ENCODE measurements around the gene LBX2.

LBX2 gene

DNA sequence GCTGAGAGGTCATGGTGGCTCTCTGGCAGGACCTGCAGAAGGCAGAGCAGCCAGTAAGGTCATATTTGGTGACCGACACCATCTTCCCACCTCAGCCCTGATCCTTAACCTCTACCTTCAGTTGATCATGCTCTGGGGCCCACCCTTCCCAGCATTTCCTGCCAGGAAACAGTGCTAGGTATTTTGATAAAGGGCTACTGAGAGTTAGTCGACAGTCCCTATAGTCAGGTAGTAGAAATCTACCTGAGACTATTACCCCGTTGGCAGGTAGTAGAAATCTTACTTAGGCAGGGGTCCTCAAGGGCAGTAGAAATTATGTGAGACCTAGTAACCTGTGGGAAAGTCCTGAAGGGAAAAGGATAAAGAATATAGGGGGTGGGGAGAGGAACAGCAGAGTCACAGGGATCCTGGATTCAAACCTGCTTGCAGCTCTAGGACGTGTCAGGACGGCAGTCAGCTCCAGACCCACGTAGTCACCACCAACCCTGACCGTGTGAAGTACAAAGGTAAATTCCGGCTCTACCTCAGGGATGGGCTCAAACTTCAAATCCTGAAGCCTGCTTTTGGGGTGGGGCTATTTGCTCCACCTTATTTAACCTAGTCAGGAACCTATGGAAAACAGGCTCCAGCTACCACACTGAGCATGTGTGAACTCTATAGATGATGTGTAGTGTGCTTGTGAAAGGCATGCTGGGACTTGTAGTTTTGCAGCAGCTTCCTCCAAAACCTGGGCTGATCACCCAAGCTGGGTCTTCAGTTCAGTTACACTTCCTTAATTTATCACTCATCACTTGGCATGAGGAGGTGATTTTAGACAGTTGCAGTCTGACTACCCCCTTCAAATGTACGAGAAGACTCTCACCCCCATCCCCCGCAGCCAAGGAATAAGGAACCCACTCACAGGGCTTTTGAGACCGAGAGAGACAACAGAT is 26.6 kb upstream of the LBX2 start, which contains the start of gene DQX1:
DQX1 (minus strand) TSS at position 515 of the 932 bp plus-strand sequence; CDS start at position 13, 502 bp downstream.
- DNase-seq: no peak

DNA sequence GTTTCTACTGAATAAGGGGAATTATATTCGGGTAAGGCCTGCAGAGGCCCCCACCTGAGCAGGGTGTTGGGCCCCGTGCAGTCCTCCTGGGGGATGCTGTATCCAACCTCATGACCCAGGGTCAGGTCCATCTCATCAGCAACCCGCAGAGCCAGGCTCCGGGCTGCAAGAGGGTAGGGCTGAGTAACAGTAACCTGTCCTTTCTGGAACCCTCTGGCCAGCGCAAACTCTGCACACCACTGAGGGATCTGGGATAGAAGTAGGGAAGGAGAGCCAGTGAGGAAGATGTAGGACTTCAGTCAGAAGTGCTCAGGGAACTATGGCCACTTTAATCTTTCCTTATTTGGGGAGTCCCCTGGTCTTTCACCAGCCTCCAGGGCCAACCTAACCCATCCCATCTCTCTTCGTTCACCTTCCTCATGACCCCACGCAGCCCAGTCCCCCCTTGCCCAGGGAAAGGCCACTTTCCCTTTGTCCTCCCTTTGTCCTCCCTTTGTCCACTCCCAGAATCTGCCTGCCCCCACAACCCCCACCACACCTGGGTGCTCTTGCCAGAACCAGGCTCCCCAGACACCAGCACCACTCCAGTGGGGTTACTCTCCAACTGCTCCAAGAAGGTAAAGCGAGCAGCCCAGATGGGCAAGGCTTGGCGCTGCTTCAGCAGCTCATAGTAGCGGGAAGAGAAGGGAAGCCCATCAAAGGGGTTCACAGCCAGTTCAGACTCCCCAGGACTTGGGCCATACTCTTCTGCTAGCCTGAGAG is 25.7 kb upstream of the LBX2 start:
- DNase-seq: no peak

DNA sequence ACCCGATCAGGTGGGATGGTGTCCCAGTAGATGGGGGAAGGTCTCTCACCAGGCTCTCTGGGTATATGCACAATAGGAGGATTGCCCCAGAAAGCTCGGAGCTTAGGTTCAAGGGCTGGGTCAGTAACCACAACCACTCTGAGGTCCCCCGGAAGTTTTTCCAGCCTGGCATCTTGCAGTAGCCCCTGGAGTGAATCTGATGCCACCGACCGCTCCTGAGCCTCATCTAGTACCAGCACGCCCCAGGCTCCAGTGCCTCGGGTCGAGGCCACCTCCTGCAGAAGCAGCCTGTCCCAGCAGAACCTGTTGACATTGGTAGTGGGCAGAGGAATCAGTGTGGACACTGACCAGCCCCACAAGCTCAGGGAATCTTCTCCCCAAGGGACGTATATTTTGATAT is 24.6 kb upstream of the LBX2 start:
- DNase-seq: no peak

DNA sequence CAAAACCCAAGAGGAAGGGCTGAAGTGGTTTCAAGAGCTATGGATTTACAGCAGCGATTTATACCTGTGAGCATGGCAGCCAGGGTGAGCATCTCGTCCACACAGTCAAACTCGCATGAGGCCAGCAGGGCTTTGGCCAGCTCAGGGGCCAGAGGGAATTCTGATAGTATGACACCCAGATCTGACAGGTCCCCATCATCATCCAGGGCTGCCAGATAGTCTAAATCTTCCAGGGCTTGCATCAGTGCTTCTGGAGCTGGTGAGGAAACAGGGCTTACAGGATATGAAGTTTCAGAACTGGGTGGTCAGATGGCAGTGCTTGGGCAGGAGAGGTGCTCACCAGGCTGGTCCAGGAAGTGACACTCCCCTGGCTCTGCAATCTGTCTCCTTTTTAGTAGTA is 23.1 kb upstream of the LBX2 start:
- DNase-seq: no peak

DNA sequence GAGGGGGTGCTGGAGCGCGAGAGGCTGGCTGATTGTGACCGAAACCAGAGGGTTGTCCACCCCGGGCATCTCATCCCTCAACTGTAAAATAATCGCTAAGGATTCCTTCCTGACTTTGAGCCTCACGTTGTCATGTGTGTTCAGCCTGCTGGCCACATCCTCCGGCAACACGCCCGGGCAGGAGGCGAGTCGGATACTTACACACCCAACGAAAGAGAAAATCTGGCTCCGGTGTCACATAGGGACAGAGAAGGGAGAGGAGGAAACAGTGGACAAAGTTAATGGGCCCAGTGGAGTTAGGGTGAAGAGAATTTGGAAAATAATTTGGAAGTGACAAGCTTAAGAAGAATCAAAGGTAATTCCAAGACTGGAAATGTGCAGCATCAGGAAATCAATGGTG is 17.2 kb upstream of the LBX2 start:
- DNase-seq: no peak

DNA sequence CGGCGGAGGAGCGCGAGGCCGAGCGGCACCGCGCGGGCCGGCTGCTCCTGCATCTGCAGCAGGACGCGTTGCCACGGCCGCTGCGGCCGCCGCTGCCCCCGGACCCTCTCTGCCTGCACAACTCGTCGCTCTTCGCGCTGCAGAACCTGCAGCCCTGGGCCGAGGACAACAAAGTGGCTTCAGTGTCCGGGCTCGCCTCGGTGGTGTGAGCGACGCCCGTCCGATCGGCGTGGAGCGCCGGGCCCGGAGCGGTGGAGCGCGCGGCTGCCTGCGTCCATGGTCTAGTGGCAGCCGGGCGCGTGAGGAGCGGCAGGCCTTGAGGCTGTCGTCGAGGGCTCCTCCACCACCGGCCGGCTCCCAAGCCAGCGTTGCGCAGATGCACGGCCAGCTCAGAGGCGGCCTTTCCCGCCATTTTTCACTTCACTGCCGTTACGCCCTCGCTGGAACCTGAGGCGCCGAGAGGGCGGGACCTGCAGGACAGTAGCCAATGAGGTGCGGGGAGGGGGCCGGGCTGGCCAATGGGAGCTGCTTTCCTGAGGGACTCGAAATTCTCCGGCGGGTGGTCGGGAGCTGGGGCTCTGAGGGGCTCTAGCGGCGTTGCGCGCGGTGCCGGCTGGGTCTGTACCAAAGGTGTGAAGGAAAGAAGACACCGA is 16.7 kb upstream of the LBX2 start:
- DNase-seq: peak; percentile 70

DNA sequence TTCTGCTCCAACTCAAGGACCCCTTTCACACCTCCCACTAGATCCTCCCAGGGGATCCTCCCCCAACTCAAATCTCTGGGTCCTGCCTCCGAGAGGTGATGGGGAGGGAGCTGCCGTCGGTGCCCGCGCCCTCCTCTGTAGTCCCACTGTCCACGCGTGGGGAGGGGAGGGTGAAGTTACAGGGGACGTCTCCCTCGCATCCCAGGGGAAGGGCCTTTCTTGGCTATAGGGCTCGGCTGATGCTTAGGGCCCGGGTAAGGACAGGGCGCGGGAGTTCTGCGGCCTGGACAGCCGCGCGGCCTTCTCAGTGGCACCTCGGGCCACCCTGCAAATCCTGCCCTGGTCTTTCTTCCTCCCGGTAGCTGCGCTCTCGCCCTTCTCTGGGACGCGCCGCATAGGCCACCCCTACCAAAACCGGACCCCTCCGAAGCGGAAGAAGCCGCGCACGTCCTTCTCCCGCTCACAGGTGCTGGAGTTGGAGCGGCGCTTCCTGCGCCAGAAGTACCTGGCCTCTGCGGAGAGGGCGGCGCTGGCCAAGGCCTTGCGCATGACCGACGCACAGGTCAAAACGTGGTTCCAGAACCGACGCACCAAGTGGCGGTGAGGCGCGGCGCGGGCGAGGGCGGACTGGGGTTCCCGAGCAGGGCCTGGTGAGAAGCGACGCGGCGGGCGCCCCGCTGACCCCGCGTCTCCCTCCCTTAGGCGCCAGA is 16.0 kb upstream of the LBX2 start:
- no peak for DNase-seq

DNA sequence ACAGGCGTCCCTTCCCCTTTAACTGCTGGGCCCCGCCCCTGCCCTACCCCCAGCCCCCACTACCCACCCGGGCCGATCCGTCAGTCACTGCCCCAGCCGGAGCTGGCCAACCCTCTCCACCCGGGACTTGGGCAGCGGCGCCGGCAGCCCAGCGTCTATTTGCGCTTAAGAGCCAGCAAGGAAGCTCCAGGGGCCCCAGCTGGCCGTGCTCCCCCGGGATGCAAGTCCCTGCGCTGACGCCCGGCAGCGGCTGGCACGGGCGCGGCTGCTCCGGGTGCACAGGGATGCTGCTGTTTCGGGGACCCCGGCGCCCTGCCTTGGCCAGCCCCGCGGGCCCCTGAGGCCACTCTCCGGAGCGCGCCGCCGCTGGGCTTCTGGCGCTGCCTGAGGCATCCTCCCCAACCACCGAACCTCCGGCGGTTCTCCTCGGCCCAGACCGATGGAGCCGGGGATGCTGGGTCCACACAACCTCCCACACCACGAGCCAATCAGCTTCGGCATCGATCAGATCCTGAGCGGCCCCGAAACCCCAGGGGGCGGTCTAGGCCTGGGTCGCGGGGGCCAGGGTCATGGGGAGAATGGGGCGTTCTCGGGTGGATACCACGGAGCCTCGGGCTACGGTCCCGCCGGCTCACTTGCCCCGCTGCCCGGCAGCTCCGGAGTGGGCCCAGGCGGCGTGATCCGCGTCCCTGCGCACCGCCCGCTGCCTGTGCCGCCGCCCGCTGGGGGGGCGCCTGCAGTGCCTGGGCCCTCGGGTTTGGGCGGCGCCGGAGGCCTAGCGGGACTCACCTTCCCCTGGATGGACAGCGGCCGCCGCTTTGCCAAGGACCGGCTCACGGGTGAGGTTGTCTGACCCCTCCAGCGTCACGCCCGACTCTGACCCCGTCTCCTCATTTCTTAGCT is 15.2 kb upstream of the LBX2 start, which contains the start of gene TLX2:
TLX2 (plus strand) TSS at position 83 of the 903 bp plus-strand sequence; CDS start at position 440, 357 bp downstream.
- no peak for DNase-seq

DNA sequence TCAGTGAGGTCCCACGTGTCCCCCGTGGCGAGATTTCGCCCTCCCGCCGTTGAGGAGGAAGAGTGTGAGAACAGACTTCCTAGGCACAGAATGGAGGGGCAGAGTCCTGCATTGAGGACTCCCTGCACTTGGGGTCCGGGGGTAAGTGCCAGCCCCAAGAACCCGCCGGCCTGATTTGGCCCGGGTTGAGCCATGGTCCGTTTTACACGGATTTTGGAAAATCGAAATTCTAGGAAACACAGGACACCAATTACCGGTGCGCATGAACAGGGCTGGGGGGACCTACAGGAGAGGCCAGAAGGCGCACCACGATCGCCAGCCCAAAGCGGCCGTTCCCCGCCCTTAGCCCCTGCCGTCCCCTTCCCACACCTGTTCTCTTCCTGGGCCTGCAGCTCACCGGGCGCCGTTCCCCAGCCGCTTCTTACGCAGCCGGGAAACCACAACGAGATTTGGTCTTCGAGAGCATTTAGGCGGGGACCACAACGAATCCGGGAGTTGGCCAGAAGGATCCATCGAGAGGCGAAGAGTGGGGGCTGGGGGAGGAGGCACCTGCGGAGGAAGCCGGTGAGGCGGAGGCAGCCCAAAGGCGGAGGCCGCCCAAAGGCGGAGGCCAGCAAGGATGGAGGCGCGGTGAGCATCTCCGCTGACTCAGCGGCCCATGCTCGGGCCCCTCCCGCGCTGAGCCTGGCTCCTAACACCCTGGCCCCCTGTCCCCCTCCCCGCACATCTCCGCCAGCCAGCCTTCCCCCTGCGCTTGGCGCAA is 14.4 kb upstream of the LBX2 start:
- DNase-seq: no peak

DNA sequence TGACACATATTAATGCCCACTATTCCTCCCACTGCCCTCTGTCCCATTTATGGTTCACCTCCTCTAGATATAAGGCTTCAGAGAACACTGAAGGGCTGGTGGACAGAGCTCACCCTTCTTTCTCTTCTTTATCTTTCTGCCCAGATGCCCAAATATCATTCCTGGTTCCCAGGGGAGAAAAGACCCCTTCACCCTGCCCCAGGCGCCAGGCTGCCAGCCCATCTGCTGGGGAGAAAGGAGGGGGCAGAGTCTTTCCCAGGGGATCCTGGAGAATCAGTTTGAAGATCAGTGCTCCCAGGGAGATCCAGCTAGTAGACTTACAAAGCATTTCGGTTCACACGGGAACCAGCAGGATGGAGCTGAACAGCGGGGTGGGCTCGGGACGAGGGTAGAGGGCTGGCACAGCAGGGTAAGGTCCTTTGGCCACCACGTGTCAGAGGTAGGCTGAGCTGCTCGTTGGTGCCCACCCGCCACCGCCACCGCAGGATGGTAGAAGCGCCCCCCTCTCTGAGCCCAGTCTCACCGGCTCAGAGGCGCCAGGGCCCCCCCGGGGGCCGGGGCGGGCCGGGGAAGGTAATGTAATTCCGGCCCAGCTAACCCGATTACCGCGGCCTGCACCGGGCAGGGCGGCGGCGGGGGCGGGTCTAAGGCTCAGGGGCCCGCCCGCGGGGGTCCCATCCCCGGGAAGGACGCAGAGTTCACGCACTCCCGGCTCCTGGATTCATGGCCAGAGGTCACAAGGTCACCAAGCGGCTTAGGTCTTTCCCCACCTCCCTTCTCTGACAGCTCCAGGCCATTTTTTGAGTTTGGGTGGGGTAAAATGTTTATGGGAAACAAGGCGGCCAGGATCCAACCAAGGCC is 13.6 kb upstream of the LBX2 start:
- DNase-seq: no peak

DNA sequence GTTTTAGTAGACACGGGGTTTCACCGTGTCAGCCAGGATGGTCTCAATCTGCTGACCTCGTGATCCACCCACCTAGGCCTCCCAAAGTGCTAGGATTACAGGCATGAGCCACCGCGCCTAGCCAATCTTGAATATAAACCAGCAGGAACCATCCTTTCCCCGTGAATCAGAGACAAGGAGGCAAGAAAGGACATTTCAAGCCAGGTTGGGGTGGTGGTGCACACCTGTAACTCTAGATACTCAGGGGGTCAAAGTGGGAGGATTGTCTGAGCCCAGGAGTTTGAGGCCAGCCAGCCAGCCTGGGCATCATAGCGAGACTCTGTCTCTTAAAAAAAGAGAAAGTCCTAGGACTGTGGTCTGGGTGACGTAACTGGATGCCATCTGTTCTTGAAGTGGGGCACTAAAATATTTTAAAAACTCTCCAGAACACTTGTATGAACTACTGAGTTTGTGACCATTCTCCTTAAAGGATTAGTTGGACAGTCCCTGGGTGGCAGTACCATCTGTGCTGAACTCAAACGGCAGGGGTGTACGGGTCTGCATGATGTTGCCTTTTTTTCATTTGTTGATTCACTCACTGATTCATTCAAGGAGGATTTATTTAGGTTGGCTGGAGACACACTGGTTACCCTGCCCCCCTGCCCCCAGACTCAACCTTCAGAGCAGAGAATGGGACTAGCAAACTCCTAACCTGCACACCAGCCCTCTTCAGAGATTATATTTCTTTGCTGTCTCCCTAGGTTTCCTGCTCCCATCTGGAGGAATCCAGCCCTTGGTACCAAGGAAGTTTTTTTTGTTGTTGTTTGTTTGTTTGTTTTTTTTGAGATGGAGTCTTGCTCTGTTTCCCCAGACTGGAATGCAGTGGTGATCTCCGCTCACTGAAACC is 11.9 kb upstream of the LBX2 start:
- DNase-seq: no peak

DNA sequence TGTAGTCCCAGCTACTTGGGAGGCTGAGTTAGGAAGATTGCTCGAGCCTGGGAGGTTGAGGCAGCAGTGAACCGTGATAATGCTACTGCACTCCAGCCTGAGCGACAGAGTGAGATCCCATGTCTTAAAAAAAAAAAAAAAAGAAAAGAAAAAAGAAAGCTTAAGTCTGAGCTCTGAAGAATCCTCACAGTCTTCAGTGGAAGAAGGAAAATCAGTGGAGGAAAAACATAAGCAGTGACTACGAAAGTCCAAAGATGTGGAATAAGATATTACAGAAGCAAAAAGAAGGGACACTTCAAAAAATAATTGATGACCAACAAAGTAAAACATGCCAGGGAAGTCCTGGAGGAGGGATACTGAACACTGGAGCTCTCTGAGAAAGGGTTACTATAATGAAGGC is 10.9 kb upstream of the LBX2 start:
- no peak for DNase-seq

DNA sequence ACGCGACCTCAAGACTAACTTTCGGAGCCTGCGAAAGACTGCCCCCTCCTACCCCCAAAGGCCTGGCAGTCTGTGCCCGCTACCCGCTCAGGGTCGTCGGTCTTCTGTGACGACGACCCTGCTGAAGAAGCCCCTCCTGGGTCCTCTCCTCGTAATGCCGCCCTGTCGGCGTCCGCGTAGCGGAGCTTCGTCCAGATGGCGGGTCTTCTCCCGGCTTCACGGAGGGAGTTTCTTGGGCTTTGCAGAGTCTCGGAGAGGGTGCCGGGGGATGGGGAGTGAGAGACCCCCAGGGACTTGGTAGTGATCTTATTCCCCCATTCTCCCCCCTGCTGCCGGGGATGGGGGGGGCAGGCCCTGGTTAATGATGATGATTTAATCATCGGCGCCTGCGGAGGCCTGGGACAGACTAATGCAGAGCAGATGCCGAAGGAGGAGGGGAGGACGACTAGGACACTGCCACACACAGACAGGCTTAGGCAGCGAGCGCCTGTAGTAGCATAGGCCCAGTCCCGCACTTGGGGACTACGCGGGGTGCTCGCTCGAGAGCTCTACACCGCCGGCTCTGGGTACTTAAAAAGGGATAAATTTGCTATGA is 8.6 kb upstream of the LBX2 start:
- no peak for DNase-seq

DNA sequence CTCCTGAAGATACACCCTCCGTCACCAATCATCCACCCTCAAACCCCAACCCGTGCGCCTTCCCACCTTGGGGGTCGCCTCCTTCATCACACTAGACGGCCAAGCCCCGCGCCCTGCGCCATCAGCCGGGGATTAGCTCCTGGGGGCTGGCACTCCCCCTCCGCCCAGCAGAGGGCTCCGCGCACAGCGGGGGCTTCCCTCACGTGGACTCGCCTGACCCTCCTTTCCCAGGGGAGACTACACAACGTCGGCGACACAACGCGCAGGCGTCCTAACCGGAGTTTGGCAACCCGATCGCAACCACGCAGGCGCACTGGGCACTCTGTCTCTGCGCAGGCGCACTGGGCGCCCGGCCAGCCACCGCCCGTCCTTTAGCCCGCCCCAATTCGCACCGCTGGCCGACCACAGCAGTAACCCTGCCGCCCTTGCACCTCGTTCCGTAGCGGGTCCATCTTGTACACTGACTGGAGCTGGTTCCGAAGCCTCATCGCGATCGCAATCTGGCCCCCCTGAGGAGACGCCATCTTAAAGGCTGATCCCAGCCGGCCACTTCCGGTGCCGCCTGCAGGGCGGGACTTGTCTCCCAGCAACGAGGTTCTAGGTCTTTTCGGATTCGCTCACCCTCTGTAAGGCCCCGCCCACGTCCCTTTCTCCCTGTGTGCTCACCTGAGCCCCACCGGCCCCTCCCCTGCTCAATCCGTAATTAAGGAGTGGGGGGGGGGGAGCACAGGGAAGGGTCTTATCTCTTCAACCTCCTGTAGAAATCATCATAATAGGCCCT is 7.9 kb upstream of the LBX2 start, which contains the start of gene PCGF1:
PCGF1 (minus strand) TSS at position 551 of the 781 bp plus-strand sequence; CDS start at position 524, 27 bp downstream.
- peak; percentile 98 for DNase-seq

DNA sequence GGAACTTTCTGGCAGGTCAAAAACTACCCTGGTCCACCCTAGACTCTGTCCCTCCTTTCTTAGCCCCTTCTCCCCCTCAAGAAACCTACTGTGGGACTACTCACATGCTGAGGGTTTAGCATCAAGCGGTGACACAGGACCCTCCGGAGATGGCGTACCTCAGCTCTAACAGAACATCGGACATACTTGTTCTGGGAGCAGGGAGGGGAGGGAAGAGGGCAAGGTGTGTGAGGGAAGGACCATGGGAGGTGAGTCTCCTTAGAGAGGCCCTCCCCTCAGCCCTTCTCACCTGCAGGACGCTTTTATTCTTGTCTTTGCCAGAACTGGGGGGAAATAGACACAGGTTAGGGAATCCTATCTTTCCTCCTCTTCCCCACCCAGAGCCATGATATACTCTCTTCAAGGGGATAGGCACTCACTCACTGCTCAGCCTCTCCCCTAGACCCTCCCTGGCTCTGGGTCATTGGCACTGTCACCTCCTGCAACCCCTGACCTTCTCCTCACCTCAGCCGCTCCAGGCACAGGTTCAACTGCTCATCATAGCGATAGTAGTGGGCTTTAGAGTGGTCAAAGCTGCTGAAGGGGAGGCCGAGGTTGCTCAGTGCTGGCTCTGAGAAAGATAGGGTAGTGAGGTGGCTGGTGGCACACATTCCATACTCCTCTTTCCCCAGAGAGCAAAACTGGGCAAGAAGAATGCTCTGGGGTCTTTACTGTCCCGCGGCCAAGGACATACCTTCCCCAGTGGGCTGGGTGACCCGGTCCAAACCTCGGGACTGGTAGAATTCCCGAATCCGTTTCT is 6.2 kb upstream of the LBX2 start:
- no peak for DNase-seq

DNA sequence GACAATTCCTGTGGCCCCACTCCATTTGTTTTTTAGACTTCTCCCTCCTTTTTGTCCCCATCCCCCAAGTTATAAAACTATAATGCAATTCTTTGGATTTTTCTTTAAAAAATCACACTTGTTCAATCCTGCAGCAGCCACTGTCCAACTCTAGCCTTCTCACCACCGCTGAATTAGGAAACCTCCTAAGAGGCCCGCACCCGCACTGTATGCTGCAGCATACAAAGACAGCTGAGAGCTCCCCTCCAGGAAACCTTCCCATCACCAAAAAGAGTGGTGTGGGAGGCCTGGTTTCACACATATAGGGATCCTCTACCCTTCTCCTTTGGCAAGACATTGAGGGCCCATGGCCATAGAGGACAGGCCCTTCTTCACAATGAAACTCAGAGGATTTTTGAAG is 5.2 kb upstream of the LBX2 start:
- no peak for DNase-seq
